Measurements from ENCODE around the gene ACAA2.

DNA sequence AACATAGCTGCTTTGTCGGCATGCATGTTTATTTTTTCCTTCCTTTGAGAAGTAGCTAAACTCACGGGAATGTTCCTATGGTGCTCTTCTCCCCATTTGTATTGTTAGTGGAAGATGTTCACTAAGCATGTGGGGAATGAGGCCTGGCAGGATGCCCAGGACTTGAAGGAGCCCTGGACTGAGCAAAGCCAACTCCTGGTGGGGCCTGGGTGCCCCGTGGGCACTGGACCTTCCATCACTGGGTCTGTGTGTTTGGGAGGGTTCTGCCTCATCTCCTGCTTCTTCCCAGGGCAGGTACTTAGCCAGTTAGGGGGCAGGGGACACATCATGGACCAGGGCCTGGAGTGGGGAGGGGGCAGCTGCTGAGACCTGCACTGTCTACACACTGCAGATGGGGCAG is 49.3 kb downstream of the ACAA2 start:
- TF ChIP-seq CTCF (IDR thresholded peaks at IDR 0.05) (no peak), ZFX (IDR thresholded peaks at IDR 0.05; ENCODE audit: borderline replicate concordance) (no peak)

Data from 22Rv1 (cell line).